ENCODE measurements around the gene PKD1.

DNA sequence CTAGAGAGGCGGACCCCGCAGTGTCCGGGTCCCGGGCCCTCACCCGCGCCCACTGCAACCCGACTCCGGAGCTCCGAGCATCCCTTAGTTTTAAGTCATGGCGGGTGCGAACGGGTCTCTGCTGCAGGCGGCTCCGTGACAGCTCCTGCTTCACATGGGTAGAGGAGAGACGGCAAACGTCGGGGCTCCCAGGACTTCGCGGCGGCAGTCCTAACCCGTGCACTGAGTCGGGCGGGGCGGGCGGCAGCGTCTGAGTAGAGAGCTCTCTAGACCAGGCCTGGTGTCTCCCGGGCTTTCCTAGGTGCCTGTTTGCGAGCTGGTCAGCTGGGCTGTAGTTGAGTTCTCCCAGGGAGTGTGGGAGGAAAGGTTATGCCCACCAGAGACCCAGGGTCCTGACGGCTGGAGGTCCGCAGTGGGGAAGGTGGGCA, 87.6 kb downstream of the PKD1 start:
- TF ChIP-seq CTCF (IDR thresholded peaks at IDR 0.05 in 4 of 5, conservative IDR thresholded peaks at IDR 0.05 in 1 of 5): no peak
- TF ChIP-seq POLR2A (IDR thresholded peaks at IDR 0.05): no peak
